B cell (primary cell): Measurements from ENCODE around the gene TRIM25.

Source experiments
- CTCF ChIP-seq: fragments of 200-600 bp; IDR thresholded peaks from one replicate; pipeline ENCODE4 v1.8.0; 2022; ENCODE audit warnings: antibody characterized with exemption, mild to moderate bottlenecking
- EZH2 ChIP-seq: IDR thresholded peaks from 2 replicates; pipeline ENCODE4 v1.6.1; 2012; ENCODE audit warnings: borderline replicate concordance, low read depth, mild to moderate bottlenecking, moderate library complexity, low read length; ENCODE audit not compliant: insufficient read depth, poor library complexity, severe bottlenecking

- TF ChIP-seq CTCF, result no peak
- no peak for TF ChIP-seq EZH2
Measured at GRCh38 chr17:56867948-56868376, 45.9 kb downstream of the TRIM25 start.
